NOMO-1 (cell line): ENCODE results near the gene EIF4G3.

Source experiments
- DNase-seq, 2 experiments: peaks; one replicate each; lab custom pipeline; 2025; ENCODE audit not compliant: unreplicated experiment in 2 of 2; lab: John Stamatoyannopoulos, UW

EIF4G3 gene

DNA sequence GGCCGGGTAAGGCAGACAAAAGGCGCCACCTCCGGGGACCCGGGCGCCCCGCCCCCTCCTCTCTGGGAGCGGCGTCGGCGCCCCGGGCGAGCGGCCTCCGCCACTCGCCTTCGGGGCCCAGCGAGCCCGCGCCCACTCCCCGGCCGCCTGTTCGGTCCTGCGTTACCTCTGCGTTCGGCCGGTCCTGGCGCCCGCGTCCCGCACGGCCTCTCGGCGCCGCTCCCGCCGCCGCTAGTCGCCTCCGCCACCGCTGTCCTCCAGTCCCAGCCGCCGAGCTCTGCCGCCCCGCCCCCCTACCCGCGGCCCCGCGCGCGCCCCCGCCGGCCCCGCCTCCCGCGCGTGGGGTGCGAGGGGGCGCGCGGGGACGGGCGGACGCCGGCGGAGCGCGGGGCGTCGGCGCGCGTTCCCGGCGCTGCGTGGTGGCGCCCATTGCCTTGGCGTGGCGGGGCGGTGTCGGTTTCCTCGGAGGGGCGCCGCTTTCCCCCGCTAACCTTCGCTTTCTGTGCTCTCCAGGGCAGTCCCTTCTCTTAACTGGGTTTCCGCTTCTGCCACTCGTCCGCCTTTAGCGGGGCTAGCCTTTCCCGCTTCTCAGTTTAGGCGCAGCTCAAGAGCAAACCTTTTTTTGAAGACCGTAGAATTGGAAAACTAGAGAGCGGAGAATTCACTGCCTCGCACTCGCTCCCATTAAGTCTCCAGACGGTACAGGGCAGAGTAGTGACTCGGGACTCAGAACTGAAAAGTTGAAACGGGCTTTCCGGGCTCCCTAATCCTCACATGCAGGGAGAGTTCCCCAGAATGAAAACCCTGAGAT, 389.5 kb downstream of the EIF4G3 start, which contains the start of gene HP1BP3:
TSS of gene HP1BP3 (minus strand) at position 279 of the 811 bp plus-strand sequence. CDS start 6,867 bp downstream, outside the sequence.
- peak; percentile 65 to 68 for DNase-seq

DNA sequence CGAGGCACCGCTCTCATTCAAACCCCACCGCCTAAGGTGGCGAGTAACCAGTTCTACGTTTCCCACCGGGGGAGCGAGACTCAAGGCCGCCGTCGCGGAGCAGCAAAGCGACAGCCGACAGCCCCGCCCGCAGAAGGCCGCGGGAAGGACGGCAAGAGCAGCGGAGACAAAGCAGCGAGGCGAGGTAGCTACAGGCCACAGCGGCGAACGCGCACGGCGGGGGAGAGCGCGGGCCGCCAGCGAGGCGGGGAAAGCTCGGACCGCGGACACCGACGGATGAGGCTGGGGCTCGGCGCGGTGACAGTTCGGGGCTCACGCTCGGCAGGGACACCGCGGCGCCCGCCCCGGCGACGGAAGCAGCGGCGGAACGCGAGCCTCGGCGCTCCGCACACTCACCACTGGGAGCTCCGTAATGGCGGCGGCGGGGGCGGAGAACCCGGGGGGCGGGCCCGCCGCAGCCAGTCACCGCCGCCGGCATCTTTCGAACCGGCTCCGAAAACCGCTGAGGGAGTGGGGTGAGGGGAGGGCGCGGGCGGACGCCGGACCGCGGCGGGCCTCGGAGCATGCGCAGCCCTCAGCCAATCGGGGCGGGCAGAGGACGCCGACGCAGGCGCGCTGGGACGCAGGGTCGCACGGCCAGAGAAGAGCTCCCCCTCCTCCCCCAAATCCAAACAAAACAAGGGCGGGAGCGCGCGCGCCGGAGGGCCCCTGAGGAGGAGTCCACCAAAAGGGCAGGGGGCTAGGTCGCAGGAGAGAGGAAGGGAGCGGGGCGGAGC, 390.3 kb downstream of the EIF4G3 start:
- peak; percentile 92 to 99 for DNase-seq

DNA sequence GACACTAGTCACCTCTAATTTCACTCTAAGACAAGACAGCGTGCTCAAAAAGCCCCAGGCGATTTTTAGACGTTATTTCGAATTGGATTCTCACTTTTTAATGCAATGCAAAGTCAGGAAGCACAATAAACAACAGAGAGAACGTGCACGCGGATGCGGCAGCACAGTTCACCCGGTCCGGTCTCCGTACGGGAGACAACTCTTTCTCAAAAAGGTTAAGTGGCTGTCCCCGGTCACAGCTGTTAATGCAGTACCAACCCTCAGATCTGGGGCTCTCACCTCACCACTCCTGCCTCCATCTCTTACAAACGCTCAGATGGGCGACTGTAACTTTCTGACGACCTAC, 390.8 kb downstream of the EIF4G3 start:
- DNase-seq, result no peak

DNA sequence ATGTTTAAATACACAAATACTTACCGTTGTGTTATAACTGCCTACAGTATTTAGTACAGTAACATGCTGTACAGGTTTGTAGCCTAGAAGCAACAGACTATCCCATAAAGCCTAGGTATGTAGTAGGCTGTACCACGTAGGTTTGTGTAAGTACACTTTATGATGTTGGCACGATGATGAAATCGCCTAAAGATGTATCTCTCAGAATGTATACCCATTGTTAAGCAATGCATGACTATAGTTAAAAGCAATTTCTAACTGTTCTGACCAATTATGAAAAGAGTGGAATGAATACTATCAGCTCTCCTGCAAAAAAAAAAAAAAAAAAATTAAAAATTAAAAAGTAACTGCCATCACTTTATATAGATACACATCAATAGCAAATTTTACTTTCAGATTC, 401.0 kb downstream of the EIF4G3 start:
- DNase-seq, result no peak

DNA sequence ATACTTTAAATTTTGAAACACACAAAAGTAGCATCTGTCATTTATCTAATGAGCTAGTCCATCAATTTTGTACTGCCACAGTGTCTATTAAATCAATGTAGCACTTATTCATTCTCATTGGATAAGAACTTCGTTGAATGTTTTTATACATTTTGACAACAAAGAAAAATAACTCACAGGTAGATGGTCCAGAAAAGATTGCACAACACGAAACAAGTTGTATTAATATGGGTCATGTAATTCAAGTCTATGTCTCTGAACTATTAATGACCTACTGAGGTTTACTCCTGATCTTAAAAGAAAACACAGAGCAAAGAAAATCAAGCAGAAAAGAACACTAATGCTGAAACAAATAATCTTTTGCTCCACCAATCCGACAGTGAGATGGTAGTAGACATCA, 404.9 kb downstream of the EIF4G3 start:
- DNase-seq, result no peak

DNA sequence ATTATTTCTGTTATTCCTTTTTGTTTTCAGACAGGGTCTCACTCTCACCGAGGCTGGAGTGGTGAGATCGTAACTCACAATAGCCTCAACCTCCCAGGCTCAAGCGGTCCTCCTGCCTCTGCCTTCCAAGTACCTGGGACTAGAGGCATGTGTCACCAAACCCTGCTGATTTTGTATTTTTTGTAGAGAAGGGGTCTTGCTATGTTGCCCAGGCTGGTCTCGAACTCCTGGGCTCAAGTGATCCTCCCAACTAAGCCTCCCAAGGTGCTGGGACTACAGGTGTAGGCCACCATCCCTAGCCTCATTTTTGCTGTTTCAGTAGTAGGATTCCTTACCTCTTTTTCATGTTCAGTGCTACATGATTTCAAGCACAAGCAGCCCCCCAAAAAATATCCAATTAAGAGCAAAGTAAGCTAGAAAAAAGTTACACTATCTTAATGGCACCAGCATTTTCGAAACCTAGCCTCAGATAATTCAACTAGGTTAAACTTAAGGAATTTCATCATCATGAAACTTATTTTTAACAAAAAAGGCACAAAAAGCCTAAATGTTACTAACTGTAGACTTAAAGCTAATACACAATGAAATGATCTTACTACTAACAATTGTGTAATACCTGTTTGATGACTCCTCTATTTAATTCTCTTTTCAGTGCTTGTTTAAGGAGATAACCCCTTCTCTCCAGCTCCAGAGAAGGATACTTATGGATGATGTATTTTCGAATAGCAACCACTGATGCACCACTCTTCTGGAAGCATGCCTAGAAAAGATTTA, 406.2 kb downstream of the EIF4G3 start:
- DNase-seq, result no peak

DNA sequence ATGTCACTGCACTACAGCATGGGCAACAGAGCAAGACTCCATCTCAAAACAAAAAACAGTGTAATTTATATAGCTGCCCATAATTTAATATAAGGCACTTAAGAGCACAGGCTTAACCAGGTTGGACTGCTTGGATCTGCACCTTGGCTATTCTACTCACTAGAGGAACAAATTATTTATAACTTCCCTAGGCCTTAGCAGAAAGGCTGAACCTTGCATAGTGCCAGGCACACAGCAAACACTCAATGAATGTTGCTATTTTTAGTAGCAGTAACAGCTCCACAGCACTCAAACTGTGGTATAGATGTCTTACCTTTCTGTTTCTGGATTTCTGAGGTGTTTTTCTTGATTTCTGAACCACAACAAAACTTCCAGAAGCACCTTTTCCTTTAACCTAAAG, 409.4 kb downstream of the EIF4G3 start:
- DNase-seq, result no peak

DNA sequence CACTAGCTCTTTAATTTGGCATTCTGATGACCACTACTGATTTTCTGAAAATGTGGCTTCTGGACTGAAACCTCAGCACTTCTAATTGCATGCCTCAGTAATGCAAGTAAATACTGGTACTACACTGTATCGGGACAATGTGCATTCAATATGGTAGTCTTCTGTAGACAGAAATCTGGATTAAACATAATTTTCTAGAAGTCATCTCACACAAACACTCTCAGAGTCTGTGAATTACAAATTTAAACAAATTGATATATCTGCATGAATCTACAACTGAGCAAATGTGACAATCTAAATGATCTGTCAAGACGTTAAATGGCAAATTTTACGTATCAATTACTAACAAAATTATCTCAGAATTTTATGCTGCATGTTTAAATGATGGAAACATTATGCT, 413.3 kb downstream of the EIF4G3 start:
- DNase-seq, result no peak

DNA sequence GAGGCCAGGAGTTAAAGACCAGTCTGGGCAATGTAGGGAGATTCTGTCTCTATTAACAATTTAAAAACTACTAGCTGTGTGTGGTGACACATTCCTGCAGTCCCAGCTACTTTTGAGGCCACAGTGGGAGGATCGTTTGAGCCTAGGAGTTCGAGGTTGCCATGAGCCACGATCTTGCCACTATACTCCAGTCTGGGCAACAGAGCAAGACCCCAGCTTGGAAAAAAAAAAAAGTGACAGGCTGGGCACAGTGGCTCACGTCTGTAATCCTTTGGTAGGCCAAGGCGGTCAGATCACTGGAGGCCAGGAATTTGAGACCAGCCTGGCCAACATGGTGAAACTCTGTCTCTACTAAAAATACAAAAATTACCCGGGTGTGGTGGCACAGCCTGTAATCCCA, 416.4 kb downstream of the EIF4G3 start:
- no peak for DNase-seq
